Heart left ventricle (tissue), 13 donors: ENCODE measurements around the gene CACNA1C.

ENCODE experiments used
- CTCF ChIP-seq, 12 donors: fragments of 200-600 bp; sonication (generic) in 4 of 12; IDR thresholded peaks; one replicate each; pipeline versions ENCODE4 v1.5.0 to v1.8.0; 2018 to 2022; ENCODE audit warnings: antibody characterized with exemption in 12 of 12, mild to moderate bottlenecking in 5 of 12
- POLR2A ChIP-seq, 2 donors: fragments of 450-650 bp; IDR thresholded peaks; one replicate each; pipeline ENCODE4 v1.6.1; 2017; ENCODE audit warnings: antibody characterized with exemption in 2 of 2, mild to moderate bottlenecking in 2 of 2, moderate library complexity in 2 of 2
- donor health status: ischemic (EF 13 %, LVEDD 7.1; RV severe dilation, severe dysfunction).
- donor health status: DM: no; HTN: yes; CAD: no.
- donor health status: DM: no; HTN: no; CAD: no.
- donor health status: ischemic (EF 25% LVEDD 6.9; RV normal size, moderate dysfunction).
- donor health status: ischemic (EF 25% LVEDD 5.7; RV mildly dilated, moderate dysfunction).
- donor health status: ischemic (EF 35%, LVEDD 5.7; RV mildly dilated, moderate dysfunction).
- donor health status: nonischemic (EF 11% LVEDD 7.7; RV severe dilation, severe dysfunction).
- donor health status: DM: yes; HTN: yes; CAD: no.
- donor health status: PGD.
- donor health status: ischemic (EF 29% LVEDD 5.4; RV normal size, mild dysfunction).
- donor health status: nonischemic (EF 23%, LVEDD 6.1; RV moderate dilation, normal function).

- TF ChIP-seq POLR2A (IDR thresholded peaks at IDR 0.05): no peak
- no peak for TF ChIP-seq CTCF (IDR thresholded peaks at IDR 0.05)
Observed at GRCh38 chr12:2389079-2389790, 336.4 kb downstream of the CACNA1C start.
